Measurements from ENCODE around the gene MIEN1.

- TF ChIP-seq, protein P1, sequence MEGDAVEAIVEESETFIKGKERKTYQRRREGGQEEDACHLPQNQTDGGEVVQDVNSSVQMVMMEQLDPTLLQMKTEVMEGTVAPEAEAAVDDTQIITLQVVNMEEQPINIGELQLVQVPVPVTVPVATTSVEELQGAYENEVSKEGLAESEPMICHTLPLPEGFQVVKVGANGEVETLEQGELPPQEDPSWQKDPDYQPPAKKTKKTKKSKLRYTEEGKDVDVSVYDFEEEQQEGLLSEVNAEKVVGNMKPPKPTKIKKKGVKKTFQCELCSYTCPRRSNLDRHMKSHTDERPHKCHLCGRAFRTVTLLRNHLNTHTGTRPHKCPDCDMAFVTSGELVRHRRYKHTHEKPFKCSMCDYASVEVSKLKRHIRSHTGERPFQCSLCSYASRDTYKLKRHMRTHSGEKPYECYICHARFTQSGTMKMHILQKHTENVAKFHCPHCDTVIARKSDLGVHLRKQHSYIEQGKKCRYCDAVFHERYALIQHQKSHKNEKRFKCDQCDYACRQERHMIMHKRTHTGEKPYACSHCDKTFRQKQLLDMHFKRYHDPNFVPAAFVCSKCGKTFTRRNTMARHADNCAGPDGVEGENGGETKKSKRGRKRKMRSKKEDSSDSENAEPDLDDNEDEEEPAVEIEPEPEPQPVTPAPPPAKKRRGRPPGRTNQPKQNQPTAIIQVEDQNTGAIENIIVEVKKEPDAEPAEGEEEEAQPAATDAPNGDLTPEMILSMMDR (IDR thresholded peaks at IDR 0.05): no peak
- no peak for TF ChIP-seq EZH2 (IDR thresholded peaks at IDR 0.05; ENCODE audit: borderline replicate concordance, insufficient read depth, low read depth, low read length, poor library complexity, severe bottlenecking)
Measured at GRCh38 chr17:39739885-39740356, 9.6 kb upstream of the MIEN1 start.
